Breast epithelium (tissue), 3 donors: Measurements from ENCODE around the gene ADAM22.

Source experiments
- CTCF ChIP-seq, 3 donors: fragments of 450-650 bp; IDR thresholded peaks; one replicate each; pipeline ENCODE4 v1.5.1; 2016 to 2017; ENCODE audit warnings: antibody characterized with exemption in 3 of 3, mild to moderate bottlenecking in 3 of 3, moderate library complexity in 3 of 3
- POLR2A ChIP-seq: fragments of 450-650 bp; IDR thresholded peaks from one replicate; pipeline ENCODE4 v1.6.1; 2016; ENCODE audit warnings: antibody characterized with exemption, mild to moderate bottlenecking, moderate library complexity
- POLR2AphosphoS5 ChIP-seq, 3 donors: sonication (generic); formaldehyde crosslinking; IDR thresholded peaks; one replicate each; pipeline ENCODE4 v1.6.1; 2017; ENCODE audit warnings: antibody characterized with exemption in 3 of 3

GRCh38 chr7:87948371-87948770 is 14.3 kb downstream of the ADAM22 start:
- TF ChIP-seq CTCF (IDR thresholded peaks at IDR 0.05) (no peak), POLR2A (no peak), POLR2AphosphoS5 (IDR thresholded peaks at IDR 0.05) (no peak)
